Measurements from ENCODE around the gene RNF125. TPM values are rescaled to one million over a fixed set of nuclear protein-coding genes. Genes with fewer than 3 reads are reported as not detected.
"Not testable (repeated sequence)": the region's sequence is repeated elsewhere in the genome, so short reads cannot be mapped to it uniquely, and the experiment has no call there.

Gene RNF125
- total RNA-seq, 1 experiment from 2014 or later, result 0.50 TPM

DNA sequence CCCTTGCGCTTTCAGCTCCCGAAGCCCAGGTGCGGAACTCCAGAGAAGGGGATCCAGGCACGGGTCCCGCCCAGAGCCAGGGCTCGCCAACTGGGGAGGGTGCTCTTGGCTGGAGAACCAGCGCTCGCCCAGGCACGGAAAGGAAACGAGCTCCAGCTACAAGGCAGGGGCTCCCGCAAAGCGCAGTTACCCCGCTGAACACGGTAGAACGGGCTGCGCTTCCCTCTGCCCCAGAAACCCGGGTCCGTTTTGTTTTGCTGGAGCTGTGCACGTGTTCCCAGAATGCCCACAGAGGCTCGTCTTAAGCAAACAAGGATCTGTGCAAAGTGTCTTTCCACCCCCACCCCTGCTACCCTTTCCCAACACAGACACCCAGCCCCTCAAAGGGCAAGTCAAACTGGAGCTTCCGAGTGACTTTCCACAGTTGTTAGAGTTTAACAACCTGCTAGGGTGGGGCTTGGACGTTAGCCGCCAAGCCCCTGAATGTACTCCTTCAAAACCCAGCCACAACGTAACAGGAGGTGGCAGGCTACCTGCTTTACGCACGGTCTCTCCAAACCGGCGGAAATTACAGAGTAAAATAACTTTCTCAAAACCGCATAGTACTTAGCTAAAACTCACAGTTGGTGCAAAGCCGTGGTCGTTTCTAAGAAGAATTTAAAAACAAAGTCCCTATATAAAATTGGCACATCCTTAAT, 775 bp downstream of the RNF125 start:
- peak; percentile 37 for DNase-seq
- H3K4me3 Mint-ChIP-seq (ENCODE audit: low read depth, unreplicated experiment), result peak overlapping the region; percentile 92
- CTCF ChIA-PET, result interaction anchor here (0.7 kb wide), 1 partner anchor 73 kb away, joined by 3 read pairs; no protein-coding TSS in a partner anchor
- no TSS peak for BruUV-seq (replicated peaks)
- peaks cover 22% of the 10 kb centered on the region for H3K27me3 Mint-ChIP-seq (ENCODE audit: unreplicated experiment)
- TF ChIP-seq, protein P1, sequence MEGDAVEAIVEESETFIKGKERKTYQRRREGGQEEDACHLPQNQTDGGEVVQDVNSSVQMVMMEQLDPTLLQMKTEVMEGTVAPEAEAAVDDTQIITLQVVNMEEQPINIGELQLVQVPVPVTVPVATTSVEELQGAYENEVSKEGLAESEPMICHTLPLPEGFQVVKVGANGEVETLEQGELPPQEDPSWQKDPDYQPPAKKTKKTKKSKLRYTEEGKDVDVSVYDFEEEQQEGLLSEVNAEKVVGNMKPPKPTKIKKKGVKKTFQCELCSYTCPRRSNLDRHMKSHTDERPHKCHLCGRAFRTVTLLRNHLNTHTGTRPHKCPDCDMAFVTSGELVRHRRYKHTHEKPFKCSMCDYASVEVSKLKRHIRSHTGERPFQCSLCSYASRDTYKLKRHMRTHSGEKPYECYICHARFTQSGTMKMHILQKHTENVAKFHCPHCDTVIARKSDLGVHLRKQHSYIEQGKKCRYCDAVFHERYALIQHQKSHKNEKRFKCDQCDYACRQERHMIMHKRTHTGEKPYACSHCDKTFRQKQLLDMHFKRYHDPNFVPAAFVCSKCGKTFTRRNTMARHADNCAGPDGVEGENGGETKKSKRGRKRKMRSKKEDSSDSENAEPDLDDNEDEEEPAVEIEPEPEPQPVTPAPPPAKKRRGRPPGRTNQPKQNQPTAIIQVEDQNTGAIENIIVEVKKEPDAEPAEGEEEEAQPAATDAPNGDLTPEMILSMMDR (IDR thresholded peaks at IDR 0.05; ENCODE audit: unreplicated experiment), result no peak
- H3K36me3 Mint-ChIP-seq (ENCODE audit: insufficient read depth, unreplicated experiment), result peaks cover 14% of the 10 kb centered on the region
- no peaks in the 10 kb centered on the region for H3K9me3 Mint-ChIP-seq (ENCODE audit: low read depth, unreplicated experiment)
- intact Hi-C loops (cut with micrococcal nuclease; ENCODE audit: unreplicated experiment), result loop anchor here (1.0 kb wide), 1 partner anchor 53 kb away; no protein-coding TSS in a partner anchor
- H3K4me1 Mint-ChIP-seq (ENCODE audit: low read depth, unreplicated experiment), result peaks cover 15% of the 10 kb centered on the region
- H3K27ac Mint-ChIP-seq (ENCODE audit: unreplicated experiment), result no peak overlapping the region

DNA sequence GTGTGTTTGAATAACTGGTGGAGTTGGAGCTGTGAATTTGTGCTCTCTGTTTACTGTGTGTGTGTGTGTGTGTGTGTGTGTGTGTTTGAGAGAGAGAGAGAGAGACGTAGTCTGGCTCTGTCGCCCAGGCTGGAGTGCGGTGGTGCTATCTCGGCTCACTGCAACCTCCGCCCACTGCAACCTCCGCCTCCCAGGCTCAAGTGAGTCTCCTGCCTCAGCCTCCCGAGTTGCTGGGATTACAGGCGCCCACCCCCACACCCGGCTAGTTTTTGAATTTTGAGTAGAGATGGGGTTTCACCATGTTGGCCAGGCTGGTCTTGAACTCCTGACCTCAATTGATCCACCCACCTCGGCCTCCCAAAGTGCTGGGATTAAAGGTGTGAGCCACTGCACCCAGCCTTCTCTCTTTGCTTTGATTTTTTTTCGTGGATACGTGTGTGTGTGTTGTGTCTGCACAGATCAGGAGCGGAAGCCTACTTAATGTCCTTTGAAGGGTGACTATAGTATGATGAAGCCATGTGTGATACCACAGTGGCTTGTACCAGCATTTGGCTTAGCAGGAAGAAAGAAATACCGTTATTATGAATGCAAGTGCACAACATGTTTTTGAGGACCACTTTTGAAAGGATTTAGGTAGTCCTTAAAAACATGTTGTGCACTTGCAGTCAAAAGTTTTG, 1.5 kb downstream of the RNF125 start:
- H3K36me3 Mint-ChIP-seq (ENCODE audit: insufficient read depth, unreplicated experiment), result peaks cover 14% of the 10 kb centered on the region
- peaks cover 17% of the 10 kb centered on the region for H3K27me3 Mint-ChIP-seq (ENCODE audit: unreplicated experiment)
- not testable (repeated sequence) for BruUV-seq (replicated peaks); DNase-seq; H3K27ac Mint-ChIP-seq (ENCODE audit: unreplicated experiment); H3K9me3 Mint-ChIP-seq (ENCODE audit: low read depth, unreplicated experiment)
- CTCF ChIA-PET, result interaction anchor here (0.7 kb wide), 1 partner anchor 72 kb away, joined by 3 read pairs; no protein-coding TSS in a partner anchor
- H3K4me1 Mint-ChIP-seq (ENCODE audit: low read depth, unreplicated experiment), result peaks cover 15% of the 10 kb centered on the region
- H3K4me3 Mint-ChIP-seq (ENCODE audit: low read depth, unreplicated experiment), result peak overlapping the region; percentile 92
- intact Hi-C loops (cut with micrococcal nuclease; ENCODE audit: unreplicated experiment), result loop anchor here (1.0 kb wide), 1 partner anchor 52 kb away; no protein-coding TSS in a partner anchor

DNA sequence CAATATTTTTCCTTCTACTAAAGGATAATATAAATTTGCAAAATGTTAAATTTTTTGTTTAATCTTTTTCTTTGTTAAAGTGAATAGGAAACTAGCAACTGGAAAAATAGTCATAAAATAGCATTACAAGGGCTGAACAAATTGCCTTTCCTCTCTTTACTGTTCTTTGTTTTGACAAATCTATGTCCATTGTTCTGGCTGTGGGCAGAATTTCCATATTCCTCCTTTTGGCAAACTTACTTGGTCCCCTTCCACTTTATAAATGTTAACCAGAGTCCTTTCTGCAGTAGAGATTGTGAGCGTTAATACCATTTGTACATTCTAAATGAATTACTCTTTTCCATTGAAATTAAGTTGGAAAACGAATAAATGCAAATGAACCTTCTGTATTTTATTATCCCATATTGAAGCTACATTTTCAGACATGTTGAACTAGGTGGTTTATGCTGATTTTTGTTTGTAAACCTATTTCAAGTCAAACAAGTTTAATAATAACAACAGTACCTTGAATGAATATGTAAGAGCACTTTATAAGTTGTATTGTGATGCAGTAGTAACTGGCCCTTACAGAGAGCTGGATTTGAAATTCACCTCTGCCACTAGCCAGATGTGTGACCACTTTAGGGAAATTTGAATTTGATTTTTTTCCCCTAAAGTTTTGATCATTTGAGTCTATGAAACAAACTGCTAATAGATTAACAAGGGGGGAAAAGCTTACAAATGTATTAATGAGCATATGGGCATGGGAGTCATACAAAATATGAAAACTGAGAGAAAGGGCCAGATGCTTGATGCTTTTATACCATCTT, 3.3 kb downstream of the RNF125 start:
- BruUV-seq (replicated peaks), result no TSS peak
- H3K4me1 Mint-ChIP-seq (ENCODE audit: low read depth, unreplicated experiment), result peaks cover 15% of the 10 kb centered on the region
- H3K4me3 Mint-ChIP-seq (ENCODE audit: low read depth, unreplicated experiment), result no peak overlapping the region
- H3K27ac Mint-ChIP-seq (ENCODE audit: unreplicated experiment), result no peak overlapping the region
- peaks cover 14% of the 10 kb centered on the region for H3K36me3 Mint-ChIP-seq (ENCODE audit: insufficient read depth, unreplicated experiment)
- DNase-seq, result no peak
- TF ChIP-seq, protein P1 (IDR thresholded peaks at IDR 0.05; ENCODE audit: unreplicated experiment), result no peak
- CTCF ChIA-PET, result interaction anchor here (0.5 kb wide), 1 partner anchor 64 kb away, joined by 7 read pairs; no protein-coding TSS in a partner anchor
- no peaks in the 10 kb centered on the region for H3K27me3 Mint-ChIP-seq (ENCODE audit: unreplicated experiment)
- no peaks in the 10 kb centered on the region for H3K9me3 Mint-ChIP-seq (ENCODE audit: low read depth, unreplicated experiment)
- intact Hi-C loops (cut with micrococcal nuclease; ENCODE audit: unreplicated experiment), result no loop called here

DNA sequence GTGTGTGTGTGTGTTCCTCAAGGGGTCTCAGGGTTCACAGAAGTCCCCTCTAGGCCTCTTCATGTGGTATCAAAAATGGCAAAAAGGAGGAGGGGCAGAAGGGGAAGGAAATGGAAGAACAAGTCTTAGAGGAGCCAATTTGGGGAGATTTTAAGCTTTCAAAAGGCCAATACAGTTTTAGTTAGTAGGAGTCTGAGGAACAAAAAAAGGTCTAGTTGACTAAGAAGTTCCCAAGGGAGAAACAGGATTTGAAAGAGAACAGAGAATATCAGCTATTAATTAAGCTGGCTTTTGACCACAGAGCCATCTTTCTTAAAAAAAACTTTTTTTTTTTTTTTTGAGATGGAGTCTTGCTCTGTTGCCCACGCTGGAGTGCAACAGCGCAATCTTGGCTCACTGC, 7.1 kb downstream of the RNF125 start:
- no peak overlapping the region for H3K4me3 Mint-ChIP-seq (ENCODE audit: low read depth, unreplicated experiment)
- H3K27me3 Mint-ChIP-seq (ENCODE audit: unreplicated experiment), result no peaks in the 10 kb centered on the region
- TF ChIP-seq, protein P1 (IDR thresholded peaks at IDR 0.05; ENCODE audit: unreplicated experiment), result no peak
- intact Hi-C loops (cut with micrococcal nuclease; ENCODE audit: unreplicated experiment), result no loop called here
- H3K9me3 Mint-ChIP-seq (ENCODE audit: low read depth, unreplicated experiment), result no peaks in the 10 kb centered on the region
- H3K27ac Mint-ChIP-seq (ENCODE audit: unreplicated experiment), result no peak overlapping the region
- no peaks in the 10 kb centered on the region for H3K36me3 Mint-ChIP-seq (ENCODE audit: insufficient read depth, unreplicated experiment)
- no TSS peak for BruUV-seq (replicated peaks)
- CTCF ChIA-PET, result no interaction called here
- no peak for DNase-seq
- peaks cover 15% of the 10 kb centered on the region for H3K4me1 Mint-ChIP-seq (ENCODE audit: low read depth, unreplicated experiment)

Measured in Calu3 (cell line).